ENCODE results near the gene PRKAR1A.

- TF ChIP-seq, protein P1, sequence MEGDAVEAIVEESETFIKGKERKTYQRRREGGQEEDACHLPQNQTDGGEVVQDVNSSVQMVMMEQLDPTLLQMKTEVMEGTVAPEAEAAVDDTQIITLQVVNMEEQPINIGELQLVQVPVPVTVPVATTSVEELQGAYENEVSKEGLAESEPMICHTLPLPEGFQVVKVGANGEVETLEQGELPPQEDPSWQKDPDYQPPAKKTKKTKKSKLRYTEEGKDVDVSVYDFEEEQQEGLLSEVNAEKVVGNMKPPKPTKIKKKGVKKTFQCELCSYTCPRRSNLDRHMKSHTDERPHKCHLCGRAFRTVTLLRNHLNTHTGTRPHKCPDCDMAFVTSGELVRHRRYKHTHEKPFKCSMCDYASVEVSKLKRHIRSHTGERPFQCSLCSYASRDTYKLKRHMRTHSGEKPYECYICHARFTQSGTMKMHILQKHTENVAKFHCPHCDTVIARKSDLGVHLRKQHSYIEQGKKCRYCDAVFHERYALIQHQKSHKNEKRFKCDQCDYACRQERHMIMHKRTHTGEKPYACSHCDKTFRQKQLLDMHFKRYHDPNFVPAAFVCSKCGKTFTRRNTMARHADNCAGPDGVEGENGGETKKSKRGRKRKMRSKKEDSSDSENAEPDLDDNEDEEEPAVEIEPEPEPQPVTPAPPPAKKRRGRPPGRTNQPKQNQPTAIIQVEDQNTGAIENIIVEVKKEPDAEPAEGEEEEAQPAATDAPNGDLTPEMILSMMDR (conservative IDR thresholded peaks at IDR 0.05; ENCODE audit: low read length): no peak
- no peak for TF ChIP-seq EZH2phosphoT487 (IDR thresholded peaks at IDR 0.05; ENCODE audit: borderline replicate concordance, low read depth, low read length)
Measured at GRCh38 chr17:68598074-68598473, 85.8 kb downstream of the PRKAR1A start.

Measured in OCI-LY7 (cell line).